ENCODE results near the gene CLEC18B.

DNA sequence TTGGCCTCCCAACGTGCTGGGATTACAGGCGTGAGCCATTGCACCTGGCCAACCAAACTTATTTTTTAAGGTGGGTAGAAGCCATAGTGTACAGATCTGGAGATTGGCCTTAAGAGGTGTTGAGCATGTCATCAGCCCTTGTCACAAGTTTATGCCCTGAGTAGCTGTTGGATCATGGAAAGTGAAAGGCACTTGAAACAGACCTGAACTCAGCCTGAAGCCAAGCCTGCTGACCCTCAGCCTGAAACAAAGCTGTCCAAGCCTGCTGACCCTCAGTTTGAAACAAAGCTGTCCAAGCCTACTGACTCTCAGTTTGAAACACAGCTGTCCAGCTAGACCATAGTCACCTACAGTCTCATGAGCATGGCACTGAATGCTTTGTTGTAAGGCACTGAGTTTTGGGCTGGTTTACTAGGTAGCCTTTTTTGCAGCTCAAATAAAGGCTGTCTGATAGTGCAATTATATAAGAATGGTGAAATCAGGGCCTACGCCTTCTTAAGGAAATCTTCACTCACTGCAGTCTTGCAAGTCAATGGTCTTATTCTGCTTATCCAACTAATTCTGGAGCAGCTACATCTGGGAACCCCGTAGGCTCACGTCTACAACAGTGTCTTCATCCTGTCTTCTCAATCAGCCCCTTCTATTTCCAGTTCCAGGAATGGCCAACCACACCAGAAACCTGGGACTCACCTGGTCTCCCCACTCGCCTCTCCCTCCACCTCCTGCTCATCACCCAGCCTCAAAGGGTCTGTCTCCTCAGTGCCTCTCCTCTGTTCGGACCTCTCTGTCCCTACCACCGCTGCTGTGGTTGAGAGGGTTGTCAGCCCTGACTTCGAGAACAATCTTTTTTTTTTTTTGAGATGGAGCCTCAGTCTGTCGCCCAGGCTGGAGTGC is 48.1 kb downstream of the CLEC18B start:
- no peak for TF ChIP-seq EZH2 (IDR thresholded peaks at IDR 0.05)
- no peak for TF ChIP-seq POLR2AphosphoS5 (IDR thresholded peaks at IDR 0.05; ENCODE audit: borderline replicate concordance, low read depth, low read length)
